ENCODE data around the gene FRY.

Gene FRY

GRCh38 chr13:32225481-32225931 lies 193.9 kb downstream of the FRY start:
- Histone ChIP-seq H3K9me3 (ENCODE audit: control insufficient read depth in 5 of 5, low read length in 5 of 5) (no peaks in the 10 kb centered on the region), H3K36me3 (ENCODE audit: control insufficient read depth in 5 of 5, insufficient read depth in 5 of 5, low read length in 5 of 5) (peaks cover 18 to 40% (median 28%) of the 10 kb centered on the region in 5 donors)

GRCh38 chr13:32228330-32229041 lies 196.9 kb downstream of the FRY start:
- Histone ChIP-seq H3K4me3 (ENCODE audit: low read depth in 1 of 5, low read length in 5 of 5) (no peak overlapping the region), H3K36me3 (ENCODE audit: control insufficient read depth in 5 of 5, insufficient read depth in 5 of 5, low read length in 5 of 5) (peaks cover 18 to 47% (median 29%) of the 10 kb centered on the region in 5 donors), H3K27ac (ENCODE audit: low read depth, low read length) (no peak overlapping the region), H3K4me1 (ENCODE audit: control insufficient read depth in 5 of 5, insufficient read depth in 5 of 5, low read length in 5 of 5) (peaks cover 0 to 12% (median 7%) of the 10 kb centered on the region in 5 donors), H3K9me3 (ENCODE audit: control insufficient read depth in 5 of 5, low read length in 5 of 5) (no peaks in the 10 kb centered on the region), H3K27me3 (ENCODE audit: control insufficient read depth in 5 of 5, insufficient read depth in 4 of 5, low read length in 5 of 5) (no peaks in the 10 kb centered on the region), H3K9ac (ENCODE audit: low read length in 5 of 5) (no peak overlapping the region)

More at GRCh38 chr13:32225481-32225931, 193.9 kb downstream of the FRY start:
- no peak overlapping the region for H3K4me3 ChIP-seq (ENCODE audit: low read depth in 1 of 5, low read length in 5 of 5)
- no peak overlapping the region for H3K27ac ChIP-seq (ENCODE audit: low read depth, low read length)
- no peaks in the 10 kb centered on the region for H3K4me1 ChIP-seq (ENCODE audit: control insufficient read depth in 5 of 5, insufficient read depth in 5 of 5, low read length in 5 of 5)
- H3K9ac ChIP-seq (ENCODE audit: low read length in 5 of 5) = no peak overlapping the region
- no peaks in the 10 kb centered on the region for H3K27me3 ChIP-seq (ENCODE audit: control insufficient read depth in 5 of 5, insufficient read depth in 4 of 5, low read length in 5 of 5)

- Histone ChIP-seq H3K9ac (ENCODE audit: low read length in 5 of 5) (no peak overlapping the region), H3K4me3 (ENCODE audit: low read depth in 1 of 5, low read length in 5 of 5) (no peak overlapping the region), H3K27ac (ENCODE audit: low read depth, low read length) (no peak overlapping the region), H3K4me1 (ENCODE audit: control insufficient read depth in 5 of 5, insufficient read depth in 5 of 5, low read length in 5 of 5) (peaks cover 0 to 17% (median 9%) of the 10 kb centered on the region in 5 donors), H3K9me3 (ENCODE audit: control insufficient read depth in 5 of 5, low read length in 5 of 5) (no peaks in the 10 kb centered on the region), H3K36me3 (ENCODE audit: control insufficient read depth in 5 of 5, insufficient read depth in 5 of 5, low read length in 5 of 5) (peaks cover 17 to 43% (median 29%) of the 10 kb centered on the region in 5 donors), H3K27me3 (ENCODE audit: control insufficient read depth in 5 of 5, insufficient read depth in 4 of 5, low read length in 5 of 5) (no peaks in the 10 kb centered on the region)
Observed at GRCh38 chr13:32229443-32229842, 197.9 kb downstream of the FRY start.

- Histone ChIP-seq H3K9me3 (ENCODE audit: control insufficient read depth in 5 of 5, low read length in 5 of 5) (no peaks in the 10 kb centered on the region), H3K4me3 (ENCODE audit: low read depth in 1 of 5, low read length in 5 of 5) (no peak overlapping the region), H3K27me3 (ENCODE audit: control insufficient read depth in 5 of 5, insufficient read depth in 4 of 5, low read length in 5 of 5) (no peaks in the 10 kb centered on the region), H3K36me3 (ENCODE audit: control insufficient read depth in 5 of 5, insufficient read depth in 5 of 5, low read length in 5 of 5) (peaks cover 6 to 26% (median 15%) of the 10 kb centered on the region in 5 donors), H3K9ac (ENCODE audit: low read length in 5 of 5) (no peak overlapping the region), H3K4me1 (ENCODE audit: control insufficient read depth in 5 of 5, insufficient read depth in 5 of 5, low read length in 5 of 5) (peaks cover 0 to 17% (median 9%) of the 10 kb centered on the region in 5 donors), H3K27ac (ENCODE audit: low read depth, low read length) (no peak overlapping the region)
Observed at GRCh38 chr13:32232263-32232662, 200.7 kb downstream of the FRY start.

GRCh38 chr13:32233062-32233461 lies 201.5 kb downstream of the FRY start:
- H3K4me1 ChIP-seq (ENCODE audit: control insufficient read depth in 5 of 5, insufficient read depth in 5 of 5, low read length in 5 of 5) = peaks cover 0 to 17% (median 9%) of the 10 kb centered on the region in 5 donors
- H3K27ac ChIP-seq (ENCODE audit: low read depth, low read length) = no peak overlapping the region
- no peak overlapping the region for H3K9ac ChIP-seq (ENCODE audit: low read length in 5 of 5)
- H3K27me3 ChIP-seq (ENCODE audit: control insufficient read depth in 5 of 5, insufficient read depth in 4 of 5, low read length in 5 of 5) = no peaks in the 10 kb centered on the region
- H3K36me3 ChIP-seq (ENCODE audit: control insufficient read depth in 5 of 5, insufficient read depth in 5 of 5, low read length in 5 of 5) = peaks cover 8 to 27% (median 20%) of the 10 kb centered on the region in 5 donors
- no peak overlapping the region for H3K4me3 ChIP-seq (ENCODE audit: low read depth in 1 of 5, low read length in 5 of 5)
- no peaks in the 10 kb centered on the region for H3K9me3 ChIP-seq (ENCODE audit: control insufficient read depth in 5 of 5, low read length in 5 of 5)

GRCh38 chr13:32234914-32235313 lies 203.3 kb downstream of the FRY start:
- Histone ChIP-seq H3K36me3 (ENCODE audit: control insufficient read depth in 5 of 5, insufficient read depth in 5 of 5, low read length in 5 of 5) (peaks cover 11 to 29% (median 28%) of the 10 kb centered on the region in 5 donors), H3K4me3 (ENCODE audit: low read depth in 1 of 5, low read length in 5 of 5) (no peak overlapping the region), H3K4me1 (ENCODE audit: control insufficient read depth in 5 of 5, insufficient read depth in 5 of 5, low read length in 5 of 5) (peaks cover 0 to 17% (median 9%) of the 10 kb centered on the region in 5 donors), H3K9ac (ENCODE audit: low read length in 5 of 5) (no peak overlapping the region), H3K9me3 (ENCODE audit: control insufficient read depth in 5 of 5, low read length in 5 of 5) (no peaks in the 10 kb centered on the region), H3K27me3 (ENCODE audit: control insufficient read depth in 5 of 5, insufficient read depth in 4 of 5, low read length in 5 of 5) (no peaks in the 10 kb centered on the region), H3K27ac (ENCODE audit: low read depth, low read length) (no peak overlapping the region)

- Histone ChIP-seq H3K36me3 (ENCODE audit: control insufficient read depth in 5 of 5, insufficient read depth in 5 of 5, low read length in 5 of 5) (peaks cover 20 to 37% (median 34%) of the 10 kb centered on the region in 5 donors), H3K4me1 (ENCODE audit: control insufficient read depth in 5 of 5, insufficient read depth in 5 of 5, low read length in 5 of 5) (peaks cover 0 to 12% (median 9%) of the 10 kb centered on the region in 5 donors), H3K9ac (ENCODE audit: low read length in 5 of 5) (no peak overlapping the region), H3K4me3 (ENCODE audit: low read depth in 1 of 5, low read length in 5 of 5) (no peak overlapping the region), H3K9me3 (ENCODE audit: control insufficient read depth in 5 of 5, low read length in 5 of 5) (no peaks in the 10 kb centered on the region), H3K27ac (ENCODE audit: low read depth, low read length) (no peak overlapping the region), H3K27me3 (ENCODE audit: control insufficient read depth in 5 of 5, insufficient read depth in 4 of 5, low read length in 5 of 5) (no peaks in the 10 kb centered on the region)
Observed at GRCh38 chr13:32237681-32238080, 206.1 kb downstream of the FRY start.

GRCh38 chr13:32243695-32244094 lies 212.1 kb downstream of the FRY start:
- Histone ChIP-seq H3K4me3 (ENCODE audit: low read depth in 1 of 5, low read length in 5 of 5) (no peak overlapping the region), H3K27ac (ENCODE audit: low read depth, low read length) (no peak overlapping the region), H3K9me3 (ENCODE audit: control insufficient read depth in 5 of 5, low read length in 5 of 5) (no peaks in the 10 kb centered on the region), H3K27me3 (ENCODE audit: control insufficient read depth in 5 of 5, insufficient read depth in 4 of 5, low read length in 5 of 5) (no peaks in the 10 kb centered on the region), H3K9ac (ENCODE audit: low read length in 5 of 5) (no peak overlapping the region), H3K4me1 (ENCODE audit: control insufficient read depth in 5 of 5, insufficient read depth in 5 of 5, low read length in 5 of 5) (peaks cover 0 to 3% (median 0%) of the 10 kb centered on the region in 5 donors), H3K36me3 (ENCODE audit: control insufficient read depth in 5 of 5, insufficient read depth in 5 of 5, low read length in 5 of 5) (peaks cover 16 to 31% (median 23%) of the 10 kb centered on the region in 5 donors)

GRCh38 chr13:32245555-32245954 lies 214.0 kb downstream of the FRY start:
- Histone ChIP-seq H3K4me3 (ENCODE audit: low read depth in 1 of 5, low read length in 5 of 5) (no peak overlapping the region), H3K9me3 (ENCODE audit: control insufficient read depth in 5 of 5, low read length in 5 of 5) (no peaks in the 10 kb centered on the region), H3K27ac (ENCODE audit: low read depth, low read length) (no peak overlapping the region), H3K4me1 (ENCODE audit: control insufficient read depth in 5 of 5, insufficient read depth in 5 of 5, low read length in 5 of 5) (peaks cover 0 to 3% (median 0%) of the 10 kb centered on the region in 5 donors), H3K9ac (ENCODE audit: low read length in 5 of 5) (no peak overlapping the region), H3K36me3 (ENCODE audit: control insufficient read depth in 5 of 5, insufficient read depth in 5 of 5, low read length in 5 of 5) (peaks cover 7 to 29% (median 18%) of the 10 kb centered on the region in 5 donors), H3K27me3 (ENCODE audit: control insufficient read depth in 5 of 5, insufficient read depth in 4 of 5, low read length in 5 of 5) (no peaks in the 10 kb centered on the region)

GRCh38 chr13:32246468-32246867 lies 214.9 kb downstream of the FRY start:
- H3K36me3 ChIP-seq (ENCODE audit: control insufficient read depth in 5 of 5, insufficient read depth in 5 of 5, low read length in 5 of 5) = peaks cover 0 to 26% (median 18%) of the 10 kb centered on the region in 5 donors
- H3K9me3 ChIP-seq (ENCODE audit: control insufficient read depth in 5 of 5, low read length in 5 of 5) = no peaks in the 10 kb centered on the region
- no peak overlapping the region for H3K4me3 ChIP-seq (ENCODE audit: low read depth in 1 of 5, low read length in 5 of 5)
- H3K4me1 ChIP-seq (ENCODE audit: control insufficient read depth in 5 of 5, insufficient read depth in 5 of 5, low read length in 5 of 5) = peaks cover 0 to 3% (median 0%) of the 10 kb centered on the region in 5 donors
- H3K27ac ChIP-seq (ENCODE audit: low read depth, low read length) = no peak overlapping the region
- H3K27me3 ChIP-seq (ENCODE audit: control insufficient read depth in 5 of 5, insufficient read depth in 4 of 5, low read length in 5 of 5) = no peaks in the 10 kb centered on the region
- H3K9ac ChIP-seq (ENCODE audit: low read length in 5 of 5) = no peak overlapping the region

Data from subcutaneous abdominal adipose tissue (tissue), 5 donors.